ENCODE measurements around the gene ITGB1BP1.
A peak's percentile ranks its signal among the peaks of the same experiment; 100 is the strongest.

GRCh38 chr2:9423100-9423921 is at the start of gene ITGB1BP1, which contains the start of gene CPSF3:
- peak; percentile 79 for TF ChIP-seq POLR2AphosphoS5 (IDR thresholded peaks at IDR 0.05; ENCODE audit: borderline replicate concordance, low read depth, low read length)
- TF ChIP-seq EZH2 (IDR thresholded peaks at IDR 0.05), result no peak
- no peak for TF ChIP-seq FOXP2 (optimal IDR thresholded peaks at IDR 0.05; ENCODE audit: control extremely low read depth, extremely low read length, insufficient read depth)
